Measurements from ENCODE around the gene ERC2.

Gene ERC2

DNA sequence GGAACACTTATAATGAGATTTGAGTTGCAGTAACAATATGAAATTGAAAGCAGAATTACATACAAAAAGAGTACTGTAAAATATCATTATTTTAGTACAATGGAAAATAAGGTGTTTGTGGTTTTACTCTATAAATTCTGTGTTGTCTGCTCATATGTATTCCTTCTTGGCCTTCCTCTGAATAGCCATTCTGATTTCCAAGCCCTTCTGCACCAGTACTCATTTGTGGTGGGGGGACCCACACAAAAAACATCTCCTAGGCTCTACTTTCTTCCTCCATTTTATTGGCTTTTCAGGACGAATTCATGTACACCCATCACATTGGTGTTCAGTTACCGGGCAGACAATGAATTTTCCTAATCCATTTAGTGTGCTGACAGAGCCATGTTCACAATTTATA, 338.2 kb downstream of the ERC2 start:
- TF ChIP-seq, protein P1, sequence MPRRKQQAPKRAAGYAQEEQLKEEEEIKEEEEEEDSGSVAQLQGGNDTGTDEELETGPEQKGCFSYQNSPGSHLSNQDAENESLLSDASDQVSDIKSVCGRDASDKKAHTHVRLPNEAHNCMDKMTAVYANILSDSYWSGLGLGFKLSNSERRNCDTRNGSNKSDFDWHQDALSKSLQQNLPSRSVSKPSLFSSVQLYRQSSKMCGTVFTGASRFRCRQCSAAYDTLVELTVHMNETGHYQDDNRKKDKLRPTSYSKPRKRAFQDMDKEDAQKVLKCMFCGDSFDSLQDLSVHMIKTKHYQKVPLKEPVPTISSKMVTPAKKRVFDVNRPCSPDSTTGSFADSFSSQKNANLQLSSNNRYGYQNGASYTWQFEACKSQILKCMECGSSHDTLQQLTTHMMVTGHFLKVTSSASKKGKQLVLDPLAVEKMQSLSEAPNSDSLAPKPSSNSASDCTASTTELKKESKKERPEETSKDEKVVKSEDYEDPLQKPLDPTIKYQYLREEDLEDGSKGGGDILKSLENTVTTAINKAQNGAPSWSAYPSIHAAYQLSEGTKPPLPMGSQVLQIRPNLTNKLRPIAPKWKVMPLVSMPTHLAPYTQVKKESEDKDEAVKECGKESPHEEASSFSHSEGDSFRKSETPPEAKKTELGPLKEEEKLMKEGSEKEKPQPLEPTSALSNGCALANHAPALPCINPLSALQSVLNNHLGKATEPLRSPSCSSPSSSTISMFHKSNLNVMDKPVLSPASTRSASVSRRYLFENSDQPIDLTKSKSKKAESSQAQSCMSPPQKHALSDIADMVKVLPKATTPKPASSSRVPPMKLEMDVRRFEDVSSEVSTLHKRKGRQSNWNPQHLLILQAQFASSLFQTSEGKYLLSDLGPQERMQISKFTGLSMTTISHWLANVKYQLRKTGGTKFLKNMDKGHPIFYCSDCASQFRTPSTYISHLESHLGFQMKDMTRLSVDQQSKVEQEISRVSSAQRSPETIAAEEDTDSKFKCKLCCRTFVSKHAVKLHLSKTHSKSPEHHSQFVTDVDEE (CRISPR knock-in tag; IDR thresholded peaks at IDR 0.05): no peak
- TF ChIP-seq, protein P2, sequence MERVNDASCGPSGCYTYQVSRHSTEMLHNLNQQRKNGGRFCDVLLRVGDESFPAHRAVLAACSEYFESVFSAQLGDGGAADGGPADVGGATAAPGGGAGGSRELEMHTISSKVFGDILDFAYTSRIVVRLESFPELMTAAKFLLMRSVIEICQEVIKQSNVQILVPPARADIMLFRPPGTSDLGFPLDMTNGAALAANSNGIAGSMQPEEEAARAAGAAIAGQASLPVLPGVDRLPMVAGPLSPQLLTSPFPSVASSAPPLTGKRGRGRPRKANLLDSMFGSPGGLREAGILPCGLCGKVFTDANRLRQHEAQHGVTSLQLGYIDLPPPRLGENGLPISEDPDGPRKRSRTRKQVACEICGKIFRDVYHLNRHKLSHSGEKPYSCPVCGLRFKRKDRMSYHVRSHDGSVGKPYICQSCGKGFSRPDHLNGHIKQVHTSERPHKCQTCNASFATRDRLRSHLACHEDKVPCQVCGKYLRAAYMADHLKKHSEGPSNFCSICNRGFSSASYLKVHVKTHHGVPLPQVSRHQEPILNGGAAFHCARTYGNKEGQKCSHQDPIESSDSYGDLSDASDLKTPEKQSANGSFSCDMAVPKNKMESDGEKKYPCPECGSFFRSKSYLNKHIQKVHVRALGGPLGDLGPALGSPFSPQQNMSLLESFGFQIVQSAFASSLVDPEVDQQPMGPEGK (CRISPR knock-in tag; IDR thresholded peaks at IDR 0.05; ENCODE audit: borderline replicate concordance): no peak
- TF ChIP-seq, protein P3, sequence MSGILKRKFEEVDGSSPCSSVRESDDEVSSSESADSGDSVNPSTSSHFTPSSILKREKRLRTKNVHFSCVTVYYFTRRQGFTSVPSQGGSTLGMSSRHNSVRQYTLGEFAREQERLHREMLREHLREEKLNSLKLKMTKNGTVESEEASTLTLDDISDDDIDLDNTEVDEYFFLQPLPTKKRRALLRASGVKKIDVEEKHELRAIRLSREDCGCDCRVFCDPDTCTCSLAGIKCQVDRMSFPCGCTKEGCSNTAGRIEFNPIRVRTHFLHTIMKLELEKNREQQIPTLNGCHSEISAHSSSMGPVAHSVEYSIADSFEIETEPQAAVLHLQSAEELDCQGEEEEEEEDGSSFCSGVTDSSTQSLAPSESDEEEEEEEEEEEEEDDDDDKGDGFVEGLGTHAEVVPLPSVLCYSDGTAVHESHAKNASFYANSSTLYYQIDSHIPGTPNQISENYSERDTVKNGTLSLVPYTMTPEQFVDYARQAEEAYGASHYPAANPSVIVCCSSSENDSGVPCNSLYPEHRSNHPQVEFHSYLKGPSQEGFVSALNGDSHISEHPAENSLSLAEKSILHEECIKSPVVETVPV (CRISPR knock-in tag; IDR thresholded peaks at IDR 0.05): no peak
- TF ChIP-seq SNAI2 (CRISPR knock-in tag; IDR thresholded peaks at IDR 0.05): no peak
- TF ChIP-seq, protein P4, sequence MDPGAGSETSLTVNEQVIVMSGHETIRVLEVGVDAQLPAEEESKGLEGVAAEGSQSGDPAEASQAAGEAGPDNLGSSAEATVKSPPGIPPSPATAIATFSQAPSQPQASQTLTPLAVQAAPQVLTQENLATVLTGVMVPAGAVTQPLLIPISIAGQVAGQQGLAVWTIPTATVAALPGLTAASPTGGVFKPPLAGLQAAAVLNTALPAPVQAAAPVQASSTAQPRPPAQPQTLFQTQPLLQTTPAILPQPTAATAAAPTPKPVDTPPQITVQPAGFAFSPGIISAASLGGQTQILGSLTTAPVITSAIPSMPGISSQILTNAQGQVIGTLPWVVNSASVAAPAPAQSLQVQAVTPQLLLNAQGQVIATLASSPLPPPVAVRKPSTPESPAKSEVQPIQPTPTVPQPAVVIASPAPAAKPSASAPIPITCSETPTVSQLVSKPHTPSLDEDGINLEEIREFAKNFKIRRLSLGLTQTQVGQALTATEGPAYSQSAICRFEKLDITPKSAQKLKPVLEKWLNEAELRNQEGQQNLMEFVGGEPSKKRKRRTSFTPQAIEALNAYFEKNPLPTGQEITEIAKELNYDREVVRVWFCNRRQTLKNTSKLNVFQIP (CRISPR knock-in tag; IDR thresholded peaks at IDR 0.05; ENCODE audit: borderline replicate concordance, low read depth): no peak
- no peak for TF ChIP-seq ESRRG (CRISPR knock-in tag; IDR thresholded peaks at IDR 0.05)
- no peak for TF ChIP-seq TCF4 (CRISPR knock-in tag; IDR thresholded peaks at IDR 0.05; ENCODE audit: borderline replicate concordance)
- no peak for TF ChIP-seq ARNTL (CRISPR knock-in tag; IDR thresholded peaks at IDR 0.05; ENCODE audit: borderline replicate concordance, low read depth)
- TF ChIP-seq RARB (CRISPR knock-in tag; IDR thresholded peaks at IDR 0.05): no peak
- TF ChIP-seq ZFP3 (CRISPR knock-in tag; IDR thresholded peaks at IDR 0.05): no peak
- TF ChIP-seq PPARA (CRISPR knock-in tag; IDR thresholded peaks at IDR 0.05; ENCODE audit: borderline replicate concordance): no peak
- no peak for TF ChIP-seq ISL1 (CRISPR knock-in tag; IDR thresholded peaks at IDR 0.05)
- TF ChIP-seq ZNF8 (CRISPR knock-in tag; IDR thresholded peaks at IDR 0.05): no peak
- TF ChIP-seq BACH2 (CRISPR knock-in tag; IDR thresholded peaks at IDR 0.05; ENCODE audit: borderline replicate concordance): no peak
- TF ChIP-seq GLIS3 (CRISPR knock-in tag; IDR thresholded peaks at IDR 0.05): no peak
- TF ChIP-seq TOX (CRISPR knock-in tag; IDR thresholded peaks at IDR 0.05; ENCODE audit: borderline replicate concordance): no peak
- TF ChIP-seq, protein P5, sequence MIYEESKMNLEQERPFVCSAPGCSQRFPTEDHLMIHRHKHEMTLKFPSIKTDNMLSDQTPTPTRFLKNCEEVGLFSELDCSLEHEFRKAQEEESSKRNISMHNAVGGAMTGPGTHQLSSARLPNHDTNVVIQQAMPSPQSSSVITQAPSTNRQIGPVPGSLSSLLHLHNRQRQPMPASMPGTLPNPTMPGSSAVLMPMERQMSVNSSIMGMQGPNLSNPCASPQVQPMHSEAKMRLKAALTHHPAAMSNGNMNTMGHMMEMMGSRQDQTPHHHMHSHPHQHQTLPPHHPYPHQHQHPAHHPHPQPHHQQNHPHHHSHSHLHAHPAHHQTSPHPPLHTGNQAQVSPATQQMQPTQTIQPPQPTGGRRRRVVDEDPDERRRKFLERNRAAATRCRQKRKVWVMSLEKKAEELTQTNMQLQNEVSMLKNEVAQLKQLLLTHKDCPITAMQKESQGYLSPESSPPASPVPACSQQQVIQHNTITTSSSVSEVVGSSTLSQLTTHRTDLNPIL (CRISPR knock-in tag; IDR thresholded peaks at IDR 0.05; ENCODE audit: low read depth): no peak
- TF ChIP-seq ZC3H10 (CRISPR knock-in tag; IDR thresholded peaks at IDR 0.05): no peak
- TF ChIP-seq ZNF565 (CRISPR knock-in tag; conservative IDR thresholded peaks at IDR 0.05; ENCODE audit: low read depth): no peak
- ATAC-seq: no peak

DNA sequence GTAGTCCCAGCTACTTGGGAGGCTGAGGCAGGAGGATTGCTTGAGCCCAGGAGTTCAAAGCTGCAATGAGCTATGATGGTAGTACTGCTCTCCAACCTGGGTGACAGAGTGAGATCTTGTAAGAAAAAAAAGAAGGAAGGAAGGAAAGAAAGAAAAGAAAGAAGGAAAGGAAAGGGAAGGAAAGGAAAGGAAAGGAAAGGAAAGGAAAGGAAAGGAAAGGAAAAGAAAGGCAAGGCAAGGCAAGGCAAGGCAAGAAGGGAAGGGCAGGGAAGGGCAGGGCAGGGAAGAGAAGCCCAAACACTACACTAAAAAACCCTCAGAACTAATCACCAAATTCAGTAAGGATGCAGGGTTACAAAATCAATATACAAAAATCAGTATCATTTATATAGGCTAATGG, 341.6 kb downstream of the ERC2 start:
- TF ChIP-seq, protein P3 (CRISPR knock-in tag; IDR thresholded peaks at IDR 0.05): no peak
- TF ChIP-seq, protein P5 (CRISPR knock-in tag; IDR thresholded peaks at IDR 0.05; ENCODE audit: low read depth): no peak
- no peak for TF ChIP-seq TOX (CRISPR knock-in tag; IDR thresholded peaks at IDR 0.05; ENCODE audit: borderline replicate concordance)
- no peak for TF ChIP-seq RARB (CRISPR knock-in tag; IDR thresholded peaks at IDR 0.05)
- no peak for TF ChIP-seq OSR1 (CRISPR knock-in tag; IDR thresholded peaks at IDR 0.05)
- TF ChIP-seq BACH2 (CRISPR knock-in tag; IDR thresholded peaks at IDR 0.05; ENCODE audit: borderline replicate concordance): no peak
- TF ChIP-seq, protein P1 (CRISPR knock-in tag; IDR thresholded peaks at IDR 0.05): no peak
- TF ChIP-seq, protein P4 (CRISPR knock-in tag; IDR thresholded peaks at IDR 0.05; ENCODE audit: borderline replicate concordance, low read depth): no peak
- no peak for TF ChIP-seq ZNF70 (CRISPR knock-in tag; IDR thresholded peaks at IDR 0.05)
- TF ChIP-seq ZNF565 (CRISPR knock-in tag; conservative IDR thresholded peaks at IDR 0.05; ENCODE audit: low read depth): no peak
- no peak for ATAC-seq

Data from SK-N-SH treated with all-trans-retinoic acid at 6 μM for 48 hours (cell line).